HCT116 (cell line): ENCODE measurements around the gene FOSB.

Source experiments
- ATF3 ChIP-seq: IDR thresholded peaks from 2 replicates; pipeline ENCODE4 v1.6.1; 2012
- CTCF ChIP-seq, 3 experiments: fragments of 200-600 bp in 1 of 3; sonication (generic) in 1 of 3; IDR thresholded peaks in 2 of 3; conservative IDR thresholded peaks in 1 of 3; 2 replicates each; pipeline ENCODE4 v1.5.1; 2012 to 2017; ENCODE audit warnings: low read depth in 2 of 3, low read length in 2 of 3, antibody characterized with exemption in 1 of 3, borderline replicate concordance in 1 of 3, control low read depth in 1 of 3, mild to moderate bottlenecking in 1 of 3, mixed read lengths in 1 of 3, mixed run types in 1 of 3, moderate library complexity in 1 of 3; ENCODE audit not compliant: insufficient read depth in 1 of 3
- EZH2 ChIP-seq: fragments of 200-600 bp; sonication (generic); IDR thresholded peaks from 2 replicates; pipeline ENCODE4 v1.6.1; 2017; ENCODE audit warnings: antibody characterized with exemption, mixed run types
- EZH2phosphoT487 ChIP-seq: fragments of 200-600 bp; IDR thresholded peaks from 2 replicates; pipeline ENCODE4 v1.6.1; 2018; ENCODE audit warnings: antibody characterized with exemption, borderline replicate concordance
- POLR2A ChIP-seq: IDR thresholded peaks from 2 replicates; pipeline ENCODE4 v1.7.0; 2011; ENCODE audit warnings: borderline replicate concordance; ENCODE audit not compliant: insufficient read depth, insufficient read length; ENCODE audit errors: extremely low read depth
- POLR2AphosphoS5 ChIP-seq: IDR thresholded peaks from 2 replicates; pipeline ENCODE4 v1.6.1; 2011; ENCODE audit warnings: mild to moderate bottlenecking, low read depth, low read length, moderate library complexity
- RAD21 ChIP-seq: IDR thresholded peaks from 2 replicates; pipeline ENCODE4 v1.6.1; 2012; ENCODE audit warnings: low read depth, mild to moderate bottlenecking
- REST ChIP-seq: IDR thresholded peaks from 2 replicates; pipeline ENCODE4 v1.6.1; 2012; ENCODE audit warnings: low read depth
- ZBTB33 ChIP-seq: IDR thresholded peaks from 2 replicates; pipeline ENCODE4 v1.6.1; 2011; ENCODE audit warnings: mild to moderate bottlenecking, low read length, moderate library complexity; ENCODE audit not compliant: insufficient replicate concordance; ENCODE audit errors: extremely low read depth

- TF ChIP-seq EZH2phosphoT487 = no peak
- no peak for TF ChIP-seq CTCF (IDR thresholded peaks at IDR 0.05 in 2 of 3, conservative IDR thresholded peaks at IDR 0.05 in 1 of 3; ENCODE audit: borderline replicate concordance in 1 of 3, insufficient read depth in 1 of 3, low read depth in 2 of 3, low read length in 2 of 3)
- TF ChIP-seq POLR2AphosphoS5 = no peak
- no peak for TF ChIP-seq EZH2
- TF ChIP-seq ZBTB33 = no peak
- TF ChIP-seq ATF3 = no peak
- no peak for TF ChIP-seq POLR2A
- no peak for TF ChIP-seq REST
- TF ChIP-seq RAD21 = no peak
These were observed 37.6 kb downstream of the FOSB start for GRCh38 chr19:45505151-45505995.
